Middle frontal gyrus (tissue), 1 donor: ENCODE results near the gene E2F1.
"Not testable (repeated sequence)": the region's sequence is repeated elsewhere in the genome, so short reads cannot be mapped to it uniquely, and the experiment has no call there.

Experiments used
- DNase-seq: peaks from one replicate; pipeline ENCODE4 v3.0.0-alpha.2; 2015; ENCODE audit warnings: low spot score; ENCODE audit errors: extremely low spot score

Gene E2F1

GRCh38 chr20:33645072-33645358 lies 41.2 kb downstream of the E2F1 start:
- DNase-seq = no peak

GRCh38 chr20:33644313-33645071 lies 41.7 kb downstream of the E2F1 start:
- no peak for DNase-seq

- DNase-seq = no peak
Observed at GRCh38 chr20:33640287-33640686, 45.9 kb downstream of the E2F1 start.

- no peak for DNase-seq
Observed at GRCh38 chr20:33636776-33637175, 49.4 kb downstream of the E2F1 start.

- no peak for DNase-seq
Observed at GRCh38 chr20:33635341-33635740, 50.8 kb downstream of the E2F1 start.

GRCh38 chr20:33631910-33632309 lies 54.3 kb downstream of the E2F1 start:
- DNase-seq = not testable (repeated sequence)

- DNase-seq = no peak
Observed at GRCh38 chr20:33630507-33630906, 55.7 kb downstream of the E2F1 start.

GRCh38 chr20:33629979-33630378 lies 56.2 kb downstream of the E2F1 start:
- DNase-seq = no peak

- DNase-seq = no peak
Observed at GRCh38 chr20:33629533-33629932, 56.7 kb downstream of the E2F1 start.

GRCh38 chr20:33627577-33628216 lies 58.5 kb downstream of the E2F1 start:
- DNase-seq = no peak

- DNase-seq = no peak
Observed at GRCh38 chr20:33626190-33626589, 60.0 kb downstream of the E2F1 start.
